ENCODE data around the gene CDC14B.

DNA sequence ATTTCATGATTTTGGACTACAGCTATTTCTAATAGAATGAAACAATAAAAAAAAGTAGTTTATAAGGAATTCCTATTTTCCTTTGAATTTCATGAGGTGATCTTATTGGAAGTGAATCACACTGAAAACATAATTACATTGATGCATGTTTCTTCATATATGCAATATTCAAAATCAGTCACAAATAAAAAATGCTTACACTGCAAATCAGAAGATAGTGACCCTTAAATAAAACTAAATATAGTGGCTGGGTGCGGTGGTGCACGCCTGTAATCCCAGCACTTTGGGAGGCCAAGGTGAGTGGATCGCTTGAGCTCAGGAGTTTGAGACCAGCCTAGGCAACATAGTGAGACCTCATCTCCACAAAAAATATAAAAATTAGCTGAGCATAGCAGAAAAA lies 79.5 kb downstream of the CDC14B start:
- TF ChIP-seq EZH2 (optimal IDR thresholded peaks at IDR 0.05; ENCODE audit: low read depth, low read length), result no peak
- TF ChIP-seq, protein P1, sequence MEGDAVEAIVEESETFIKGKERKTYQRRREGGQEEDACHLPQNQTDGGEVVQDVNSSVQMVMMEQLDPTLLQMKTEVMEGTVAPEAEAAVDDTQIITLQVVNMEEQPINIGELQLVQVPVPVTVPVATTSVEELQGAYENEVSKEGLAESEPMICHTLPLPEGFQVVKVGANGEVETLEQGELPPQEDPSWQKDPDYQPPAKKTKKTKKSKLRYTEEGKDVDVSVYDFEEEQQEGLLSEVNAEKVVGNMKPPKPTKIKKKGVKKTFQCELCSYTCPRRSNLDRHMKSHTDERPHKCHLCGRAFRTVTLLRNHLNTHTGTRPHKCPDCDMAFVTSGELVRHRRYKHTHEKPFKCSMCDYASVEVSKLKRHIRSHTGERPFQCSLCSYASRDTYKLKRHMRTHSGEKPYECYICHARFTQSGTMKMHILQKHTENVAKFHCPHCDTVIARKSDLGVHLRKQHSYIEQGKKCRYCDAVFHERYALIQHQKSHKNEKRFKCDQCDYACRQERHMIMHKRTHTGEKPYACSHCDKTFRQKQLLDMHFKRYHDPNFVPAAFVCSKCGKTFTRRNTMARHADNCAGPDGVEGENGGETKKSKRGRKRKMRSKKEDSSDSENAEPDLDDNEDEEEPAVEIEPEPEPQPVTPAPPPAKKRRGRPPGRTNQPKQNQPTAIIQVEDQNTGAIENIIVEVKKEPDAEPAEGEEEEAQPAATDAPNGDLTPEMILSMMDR (IDR thresholded peaks at IDR 0.05; ENCODE audit: low read length), result no peak

Data from MM.1S (cell line).